Endodermal cell (in vitro differentiated cells): ENCODE measurements around the gene KIAA0586. TPM values are rescaled to one million over a fixed set of nuclear protein-coding genes. Genes with fewer than 3 reads are reported as not detected.

Experiments used
- DNase-seq: peaks from one replicate; pipeline ENCODE4 v3.0.0-alpha.2; 2017
- H3K27ac ChIP-seq: 2 replicates; pipeline ENCODE4 v1.5.1; 2013; ENCODE audit warnings: mild to moderate bottlenecking, low read depth, low read length, moderate library complexity
- H3K27me3 ChIP-seq: 2 replicates; pipeline ENCODE4 v1.6.1; 2013; ENCODE audit warnings: mild to moderate bottlenecking, low read length, moderate library complexity; ENCODE audit not compliant: insufficient read depth, control insufficient read depth, poor library complexity, severe bottlenecking
- H3K36me3 ChIP-seq: 2 replicates; pipeline ENCODE4 v1.7.0; 2013; ENCODE audit warnings: mild to moderate bottlenecking, low read length, moderate library complexity; ENCODE audit not compliant: control insufficient read depth, insufficient read depth
- H3K4me1 ChIP-seq: one replicate; pipeline ENCODE4 v1.7.0; 2013; ENCODE audit warnings: low read length; ENCODE audit not compliant: control insufficient read depth, insufficient read depth
- H3K4me3 ChIP-seq: 2 replicates; pipeline ENCODE4 v1.5.1; 2013; ENCODE audit warnings: mild to moderate bottlenecking, low read length, moderate library complexity
- H3K9ac ChIP-seq: 2 replicates; pipeline ENCODE4 v1.6.1; 2013; ENCODE audit warnings: mild to moderate bottlenecking, low read length, moderate library complexity; ENCODE audit not compliant: poor library complexity, severe bottlenecking; ENCODE audit errors: extremely low read depth
- H3K9me3 ChIP-seq: 2 replicates; pipeline ENCODE4 v1.6.1; 2013; ENCODE audit warnings: mild to moderate bottlenecking, low read length, moderate library complexity; ENCODE audit not compliant: control insufficient read depth
- H3K27ac Mint-ChIP-seq: 2 replicates; pipeline ENCODE4 v1.8.0; 2020; ENCODE audit warnings: mixed read lengths
- H3K27me3 Mint-ChIP-seq: 2 replicates; pipeline ENCODE4 v1.8.0; 2021; ENCODE audit warnings: mild to moderate bottlenecking, mixed read lengths; ENCODE audit not compliant: insufficient read depth
- H3K36me3 Mint-ChIP-seq: 2 replicates; pipeline ENCODE4 v1.8.0; 2020; ENCODE audit warnings: low read depth, mixed read lengths
- H3K4me1 Mint-ChIP-seq: 2 replicates; pipeline ENCODE4 v1.8.0; 2020; ENCODE audit warnings: mixed read lengths
- H3K4me3 Mint-ChIP-seq: 2 replicates; pipeline ENCODE4 v1.8.0; 2020; ENCODE audit warnings: mild to moderate bottlenecking, moderate library complexity, mixed read lengths
- H3K9me3 Mint-ChIP-seq: 2 replicates; pipeline ENCODE4 v1.8.0; 2020; ENCODE audit warnings: mild to moderate bottlenecking, mixed read lengths
- CTCF ChIP-seq: fragments of 200-600 bp; sonication (generic); conservative IDR thresholded peaks from 2 replicates; pipeline ENCODE4 v1.5.0; 2021; ENCODE audit warnings: antibody characterized with exemption, mild to moderate bottlenecking
- WGBS, 2 experiments: methylation state at CpG; one replicate each; pipeline versions ENCODE4 v1.1.5 to v1.1.7; 2013; ENCODE audit warnings: missing lambda C conversion rate in 2 of 2, mixed read lengths in 1 of 2; ENCODE audit not compliant: insufficient coverage in 1 of 2, insufficient read length in 1 of 2; 5-methylcytosine and 5-hydroxymethylcytosine counted together
- total RNA-seq, 2 donors: library from RNA; stranded (reverse); fragmentation: NEBNext Ultra II Directional in 1 of 2; extraction: Animal tissue kit (Norgen Biotek cat#: 25700) in 1 of 2; gene quantifications; 2 replicates in 1 of 2; 3 replicates in 1 of 2; pipeline ENCODE4 v1.2.1, GENCODE V29; 2021

Gene KIAA0586
- total RNA-seq, 2 donors from 2014 or later = 14.2 to 26.4 TPM

GRCh38 chr14:58465421-58465820, 37.9 kb downstream of the KIAA0586 start:
- no peaks in the 10 kb centered on the region for H3K9me3 Mint-ChIP-seq
- DNase-seq = no peak
- TF ChIP-seq CTCF = no peak
- no peaks in the 10 kb centered on the region for H3K27me3 Mint-ChIP-seq
- H3K9me3 ChIP-seq = no peaks in the 10 kb centered on the region
- H3K9ac ChIP-seq = no peak overlapping the region
- H3K4me1 Mint-ChIP-seq = no peaks in the 10 kb centered on the region
- H3K4me3 Mint-ChIP-seq = no peak overlapping the region
- no peak overlapping the region for H3K27ac Mint-ChIP-seq
- H3K36me3 Mint-ChIP-seq = peaks cover 14% of the 10 kb centered on the region
- H3K27me3 ChIP-seq = no peaks in the 10 kb centered on the region
- H3K4me1 ChIP-seq = no peaks in the 10 kb centered on the region
- H3K36me3 ChIP-seq = peaks cover 36% of the 10 kb centered on the region
- no peak overlapping the region for H3K27ac ChIP-seq
- no peak overlapping the region for H3K4me3 ChIP-seq
- WGBS, 2 experiments = 92 to 100% methylated on average over 2 of the region's 2 CpGs

- H3K27ac ChIP-seq = no peak overlapping the region
- peaks cover 9% of the 10 kb centered on the region for H3K36me3 Mint-ChIP-seq
- WGBS, 2 experiments = 96 to 100% methylated on average over 1 of the region's 1 CpG
- H3K4me3 ChIP-seq = no peak overlapping the region
- no peak overlapping the region for H3K4me3 Mint-ChIP-seq
- H3K27me3 Mint-ChIP-seq = no peaks in the 10 kb centered on the region
- no peaks in the 10 kb centered on the region for H3K9me3 ChIP-seq
- H3K4me1 ChIP-seq = no peaks in the 10 kb centered on the region
- no peak for DNase-seq
- no peak overlapping the region for H3K9ac ChIP-seq
- H3K27ac Mint-ChIP-seq = no peak overlapping the region
- H3K4me1 Mint-ChIP-seq = no peaks in the 10 kb centered on the region
- H3K36me3 ChIP-seq = peaks cover 35% of the 10 kb centered on the region
- TF ChIP-seq CTCF = no peak
- H3K9me3 Mint-ChIP-seq = no peaks in the 10 kb centered on the region
- no peaks in the 10 kb centered on the region for H3K27me3 ChIP-seq
Observed at GRCh38 chr14:58466459-58466858, 38.9 kb downstream of the KIAA0586 start.

GRCh38 chr14:58467575-58467974, 40.1 kb downstream of the KIAA0586 start:
- H3K4me1 Mint-ChIP-seq = no peaks in the 10 kb centered on the region
- H3K9me3 Mint-ChIP-seq = no peaks in the 10 kb centered on the region
- Histone ChIP-seq H3K9me3 (no peaks in the 10 kb centered on the region), H3K27me3 (no peaks in the 10 kb centered on the region), H3K27ac (no peak overlapping the region), H3K9ac (no peak overlapping the region), H3K4me3 (no peak overlapping the region), H3K36me3 (peaks cover 31% of the 10 kb centered on the region), H3K4me1 (no peaks in the 10 kb centered on the region)
- peak; percentile 22 for TF ChIP-seq CTCF
- no peak overlapping the region for H3K4me3 Mint-ChIP-seq
- H3K27ac Mint-ChIP-seq = no peak overlapping the region
- no peaks in the 10 kb centered on the region for H3K27me3 Mint-ChIP-seq
- 100% methylated on average over 1 to 2 of the region's 2 CpGs for WGBS, 2 experiments
- no peak for DNase-seq
- peaks cover 7% of the 10 kb centered on the region for H3K36me3 Mint-ChIP-seq
